Hepatocyte (in vitro differentiated cells): Measurements from ENCODE around the gene PMEPA1. TPM values are rescaled to one million over a fixed set of nuclear protein-coding genes. Genes with fewer than 3 reads are reported as not detected.

Experiments used
- DNase-seq: peaks from one replicate; pipeline ENCODE4 v3.0.0-alpha.2; 2016; ENCODE audit warnings: low spot score
- H2AFZ ChIP-seq: fragments of 200-600 bp; sonication (generic); 2 replicates; pipeline ENCODE4 v1.6.0; 2016; ENCODE audit warnings: antibody characterized with exemption, mild to moderate bottlenecking
- H3K27ac ChIP-seq: fragments of 200-600 bp; sonication (generic); 2 replicates; pipeline ENCODE4 v1.5.1; 2016; ENCODE audit warnings: mild to moderate bottlenecking
- H3K27me3 ChIP-seq: fragments of 200-600 bp; sonication (generic); 2 replicates; pipeline ENCODE4 v1.6.1; 2016
- H3K36me3 ChIP-seq: fragments of 200-600 bp; sonication (generic); replicated peaks from 2 replicates; pipeline ENCODE4 v1.5.1; 2016; ENCODE audit warnings: low read depth; ENCODE audit not compliant: insufficient read depth
- H3K4me1 ChIP-seq: fragments of 200-600 bp; sonication (generic); 2 replicates; pipeline ENCODE4 v1.5.1; 2016; ENCODE audit warnings: mild to moderate bottlenecking, moderate library complexity; ENCODE audit not compliant: insufficient read depth
- H3K4me2 ChIP-seq: fragments of 200-600 bp; sonication (generic); 2 replicates; pipeline ENCODE4 v1.6.0; 2016
- H3K4me3 ChIP-seq: fragments of 200-600 bp; sonication (generic); 2 replicates; pipeline ENCODE4 v1.5.1; 2016; ENCODE audit warnings: mild to moderate bottlenecking
- H3K79me2 ChIP-seq: fragments of 200-600 bp; sonication (generic); 2 replicates; pipeline ENCODE4 v1.6.0; 2017; ENCODE audit warnings: mild to moderate bottlenecking
- H3K9me2 ChIP-seq: fragments of 200-600 bp; sonication (generic); replicated peaks from 2 replicates; pipeline ENCODE4 v1.6.0; 2017; ENCODE audit warnings: mild to moderate bottlenecking; ENCODE audit not compliant: insufficient read depth
- H3K9me3 ChIP-seq: fragments of 200-600 bp; sonication (generic); 2 replicates; pipeline ENCODE4 v1.5.1; 2016; ENCODE audit warnings: low read depth, mild to moderate bottlenecking
- H4K20me1 ChIP-seq: fragments of 200-600 bp; sonication (generic); 2 replicates; pipeline ENCODE4 v1.6.0; 2016; ENCODE audit warnings: mild to moderate bottlenecking; ENCODE audit not compliant: insufficient read depth, poor library complexity, severe bottlenecking
- EZH2 ChIP-seq: fragments of 200-600 bp; sonication (generic); IDR thresholded peaks from 2 replicates; pipeline ENCODE4 v1.6.1; 2016; ENCODE audit warnings: antibody characterized with exemption, mild to moderate bottlenecking, borderline replicate concordance
- EZH2phosphoT487 ChIP-seq: fragments of 200-600 bp; sonication (generic); IDR thresholded peaks from one replicate; pipeline ENCODE4 v1.6.1; 2018; ENCODE audit warnings: antibody characterized with exemption, mild to moderate bottlenecking, low read depth, moderate library complexity; ENCODE audit not compliant: unreplicated experiment, severe bottlenecking
- WGBS: methylation state at CpG from one replicate; pipeline ENCODE4 v1.1.6; 2016; ENCODE audit warnings: low lambda C conversion rate; ENCODE audit errors: missing lambda C conversion rate; 5-methylcytosine and 5-hydroxymethylcytosine counted together
- polyA plus RNA-seq: library from polyadenylated mRNA; unstranded; fragments of >200 nt; fragmentation: Nextera tagmentation; extraction: Ambion mirVana; gene quantifications from 2 replicates; pipeline ENCODE4 v1.2.1, GENCODE V29; 2016
- total RNA-seq: library from RNA; depleted of rRNA; stranded (reverse); fragments of >200 nt; gene quantifications from 2 replicates; pipeline ENCODE4 v1.2.3, GENCODE V29; 2014
- TF ChIP-seq, protein P1 (sequence below): fragments of 200-600 bp; sonication (generic); IDR thresholded peaks from 2 replicates; pipeline ENCODE4 v1.5.1; 2016; ENCODE audit warnings: antibody characterized with exemption, mild to moderate bottlenecking; ENCODE audit not compliant: poor library complexity

PMEPA1 gene
- total and polyA plus RNA-seq, 2 experiments from 2014 or later, result 6.8 to 40.3 TPM

DNA sequence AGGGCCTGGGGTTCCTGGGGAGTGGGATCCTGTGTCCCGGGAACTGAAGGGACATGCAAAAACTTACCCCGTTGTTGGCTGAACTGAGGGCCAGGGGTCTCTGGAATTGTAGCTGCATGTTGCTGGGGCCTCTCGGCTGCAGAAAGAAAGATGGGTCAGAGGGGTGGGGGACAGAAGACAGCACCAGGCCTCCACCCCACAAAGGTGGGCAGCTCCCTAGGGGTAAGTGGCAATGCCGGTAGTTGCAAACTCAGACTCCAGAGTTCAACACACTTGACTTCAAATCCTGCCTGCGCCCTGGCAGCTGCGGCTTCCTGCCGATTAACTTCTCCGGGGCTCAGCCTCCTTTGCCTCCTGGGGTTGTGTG, 94.4 kb downstream of the PMEPA1 start:
- H3K4me3 ChIP-seq, result no peak overlapping the region
- 81% methylated on average over 8 of the region's 8 CpGs for WGBS
- no peaks in the 10 kb centered on the region for H3K36me3 ChIP-seq
- no peaks in the 10 kb centered on the region for H4K20me1 ChIP-seq
- DNase-seq, result no peak
- no peaks in the 10 kb centered on the region for H3K9me3 ChIP-seq
- no peak overlapping the region for H2AFZ ChIP-seq
- H3K4me2 ChIP-seq, result no peak overlapping the region
- H3K4me1 ChIP-seq, result no peaks in the 10 kb centered on the region
- no peaks in the 10 kb centered on the region for H3K9me2 ChIP-seq
- TF ChIP-seq EZH2 (no peak), EZH2phosphoT487 (no peak)
- TF ChIP-seq, protein P1, sequence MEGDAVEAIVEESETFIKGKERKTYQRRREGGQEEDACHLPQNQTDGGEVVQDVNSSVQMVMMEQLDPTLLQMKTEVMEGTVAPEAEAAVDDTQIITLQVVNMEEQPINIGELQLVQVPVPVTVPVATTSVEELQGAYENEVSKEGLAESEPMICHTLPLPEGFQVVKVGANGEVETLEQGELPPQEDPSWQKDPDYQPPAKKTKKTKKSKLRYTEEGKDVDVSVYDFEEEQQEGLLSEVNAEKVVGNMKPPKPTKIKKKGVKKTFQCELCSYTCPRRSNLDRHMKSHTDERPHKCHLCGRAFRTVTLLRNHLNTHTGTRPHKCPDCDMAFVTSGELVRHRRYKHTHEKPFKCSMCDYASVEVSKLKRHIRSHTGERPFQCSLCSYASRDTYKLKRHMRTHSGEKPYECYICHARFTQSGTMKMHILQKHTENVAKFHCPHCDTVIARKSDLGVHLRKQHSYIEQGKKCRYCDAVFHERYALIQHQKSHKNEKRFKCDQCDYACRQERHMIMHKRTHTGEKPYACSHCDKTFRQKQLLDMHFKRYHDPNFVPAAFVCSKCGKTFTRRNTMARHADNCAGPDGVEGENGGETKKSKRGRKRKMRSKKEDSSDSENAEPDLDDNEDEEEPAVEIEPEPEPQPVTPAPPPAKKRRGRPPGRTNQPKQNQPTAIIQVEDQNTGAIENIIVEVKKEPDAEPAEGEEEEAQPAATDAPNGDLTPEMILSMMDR, result no peak
- no peaks in the 10 kb centered on the region for H3K79me2 ChIP-seq
- H3K27ac ChIP-seq, result no peak overlapping the region
- H3K27me3 ChIP-seq, result no peaks in the 10 kb centered on the region

DNA sequence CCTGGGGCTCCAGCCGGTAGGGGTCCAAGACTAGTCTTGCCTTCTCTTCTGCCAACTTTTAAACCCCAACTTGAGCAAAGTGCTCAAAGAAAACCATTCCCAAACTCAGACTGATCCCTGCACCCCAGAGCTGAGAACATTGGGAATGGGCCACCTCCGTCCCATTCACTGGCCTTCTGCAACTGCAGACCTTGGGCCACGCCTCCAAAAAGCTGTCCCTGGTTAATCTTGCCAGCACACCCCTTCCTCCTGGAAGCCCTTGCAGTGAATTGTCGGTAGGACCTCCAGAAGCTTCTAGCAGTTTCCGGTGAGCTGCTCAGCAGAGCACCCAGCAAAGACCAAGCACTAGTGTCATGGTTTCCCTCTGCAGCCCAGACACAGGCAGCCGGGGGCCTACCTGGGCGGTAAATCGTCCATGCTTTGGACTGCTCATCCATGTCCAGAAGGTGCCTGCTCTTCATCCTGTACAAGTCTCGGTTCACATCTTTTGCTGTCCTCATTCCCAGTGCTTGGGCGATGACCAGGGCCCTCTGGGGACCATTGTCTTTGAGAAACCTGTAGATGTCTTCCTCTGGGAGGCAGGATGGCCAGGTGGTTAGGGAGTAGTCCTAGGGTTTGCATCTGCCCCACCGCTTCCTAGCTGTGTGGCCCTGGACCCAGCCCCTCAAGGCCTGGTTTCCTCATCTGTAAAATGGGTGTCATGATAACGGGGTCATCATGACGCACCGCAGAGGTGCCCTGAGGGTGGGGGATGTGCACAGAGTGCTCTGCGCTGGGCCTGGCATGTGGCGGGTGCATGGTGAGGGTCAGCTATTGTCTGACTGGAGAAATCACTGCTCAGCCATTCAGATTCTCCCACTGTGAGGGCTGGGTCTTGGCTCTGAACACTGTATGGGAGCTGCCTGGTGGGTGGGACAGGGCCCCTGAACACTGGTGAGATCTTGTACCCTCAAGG, 95.0 kb downstream of the PMEPA1 start:
- Histone ChIP-seq H2AFZ (no peak overlapping the region), H3K27ac (no peak overlapping the region), H3K9me2 (no peaks in the 10 kb centered on the region), H3K4me1 (no peaks in the 10 kb centered on the region), H4K20me1 (no peaks in the 10 kb centered on the region), H3K36me3 (no peaks in the 10 kb centered on the region), H3K4me3 (no peak overlapping the region), H3K79me2 (no peaks in the 10 kb centered on the region), H3K27me3 (no peaks in the 10 kb centered on the region), H3K4me2 (no peak overlapping the region), H3K9me3 (no peaks in the 10 kb centered on the region)
- WGBS, result 91% methylated on average over 16 of the region's 16 CpGs
- TF ChIP-seq EZH2phosphoT487 (no peak), EZH2 (no peak)
- TF ChIP-seq, protein P1, result no peak
- no peak for DNase-seq

DNA sequence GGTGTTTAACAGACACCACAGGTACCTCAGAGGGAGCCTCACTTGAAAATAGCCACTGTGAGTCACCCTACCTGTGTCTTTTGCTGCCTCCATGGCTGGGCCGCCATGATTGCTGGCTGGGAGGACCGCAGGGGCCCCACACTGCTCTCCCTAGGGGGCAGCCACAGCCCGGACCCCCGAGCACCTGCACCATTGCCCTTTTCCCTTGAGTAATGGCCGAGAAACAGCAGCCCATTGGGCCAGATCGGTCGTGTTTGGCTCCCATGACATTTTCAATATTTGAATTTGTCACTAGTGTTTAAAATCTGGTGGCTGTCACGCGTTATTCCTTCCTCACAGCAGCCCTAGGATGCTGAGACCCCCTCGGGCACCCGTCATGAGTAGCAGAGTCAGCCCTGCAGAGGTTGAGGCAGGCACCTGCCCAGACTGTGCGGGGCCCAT, 96.3 kb downstream of the PMEPA1 start:
- WGBS, result 97% methylated on average over 10 of the region's 12 CpGs
- Histone ChIP-seq H3K4me3 (no peak overlapping the region), H3K27ac (no peak overlapping the region), H3K4me1 (no peaks in the 10 kb centered on the region), H3K79me2 (no peaks in the 10 kb centered on the region), H3K9me3 (no peaks in the 10 kb centered on the region), H3K9me2 (no peaks in the 10 kb centered on the region), H3K36me3 (no peaks in the 10 kb centered on the region), H3K27me3 (no peaks in the 10 kb centered on the region), H2AFZ (no peak overlapping the region), H3K4me2 (no peak overlapping the region), H4K20me1 (no peaks in the 10 kb centered on the region)
- TF ChIP-seq, protein P1, result no peak
- TF ChIP-seq EZH2phosphoT487 (no peak), EZH2 (no peak)
- DNase-seq, result no peak
